Tibial nerve (tissue), 4 donors: Measurements from ENCODE around the gene SNAPC4. TPM values are rescaled to one million over a fixed set of nuclear protein-coding genes. Genes with fewer than 3 reads are reported as not detected.

Source experiments
- DNase-seq, 2 donors: peaks; one replicate each; pipeline ENCODE4 v3.0.0-alpha.2; 2019; ENCODE audit warnings: low spot score in 2 of 2
- H3K27ac ChIP-seq, 4 donors: fragments of 200-600 bp; sonication (generic) in 3 of 4; one replicate each; pipeline ENCODE4 v1.5.1; 2017 to 2019; ENCODE audit warnings: mild to moderate bottlenecking in 1 of 4
- H3K27me3 ChIP-seq, 2 donors: fragments of 200-600 bp; sonication (generic) in 1 of 2; one replicate each; pipeline versions ENCODE4 v1.5.1 to v1.6.0; 2017 to 2019
- H3K36me3 ChIP-seq, 3 donors: fragments of 200-600 bp; sonication (generic); one replicate each; pipeline ENCODE4 v1.5.1; 2018 to 2019
- H3K4me1 ChIP-seq, 4 donors: fragments of 200-600 bp; sonication (generic) in 3 of 4; one replicate each; pipeline ENCODE4 v1.5.1; 2017 to 2019
- H3K4me3 ChIP-seq, 4 donors: fragments of 200-600 bp; sonication (generic) in 3 of 4; one replicate each; pipeline ENCODE4 v1.5.1; 2017 to 2019; ENCODE audit warnings: mild to moderate bottlenecking in 1 of 4, moderate library complexity in 1 of 4
- H3K9me3 ChIP-seq, 4 donors: fragments of 200-600 bp; sonication (generic) in 3 of 4; one replicate each; pipeline ENCODE4 v1.5.1; 2017 to 2019
- CTCF ChIP-seq, 5 experiments: fragments of 200-600 bp in 3 of 5; fragments of 450-650 bp in 2 of 5; sonication (generic) in 3 of 5; IDR thresholded peaks; one replicate each; pipeline ENCODE4 v1.5.1; 2016 to 2019; ENCODE audit warnings: antibody characterized with exemption in 5 of 5, mild to moderate bottlenecking in 3 of 5, moderate library complexity in 2 of 5
- EP300 ChIP-seq, 2 donors: sonication (generic); formaldehyde crosslinking; IDR thresholded peaks; one replicate each; pipeline ENCODE4 v1.6.1; 2017; ENCODE audit warnings: antibody characterized with exemption in 2 of 2, mild to moderate bottlenecking in 1 of 2
- POLR2A ChIP-seq, 2 donors: fragments of 450-650 bp; IDR thresholded peaks; one replicate each; pipeline ENCODE4 v1.6.1; 2017; ENCODE audit warnings: antibody characterized with exemption in 2 of 2, mild to moderate bottlenecking in 2 of 2, moderate library complexity in 2 of 2
- WGBS, 2 donors: methylation state at CpG; one replicate each; pipeline ENCODE4 v1.1.5; 2018; 5-methylcytosine and 5-hydroxymethylcytosine counted together
- total RNA-seq, 4 donors: library from RNA; depleted of rRNA; stranded (reverse); fragments of >200 nt; gene quantifications; one replicate each; pipeline ENCODE4 v1.1.0, GENCODE V29; 2016

Gene SNAPC4
- total RNA-seq, 4 donors from 2014 or later: 7.0 to 21.0 (median 9.5) TPM

- Histone ChIP-seq H3K36me3 (peaks cover 0 to 30% (median 0%) of the 10 kb centered on the region in 3 donors), H3K9me3 (no peaks in the 10 kb centered on the region), H3K27me3 (no peaks in the 10 kb centered on the region), H3K4me1 (peaks cover 0 to 82% (median 28%) of the 10 kb centered on the region in 4 donors), H3K4me3 (no peak overlapping the region), H3K27ac (peak overlapping the region in 2 of 4 donors; percentile 83 to 98)
- DNase-seq: no peak
- WGBS, 2 donors: 77 to 82% methylated on average over 17 of the region's 22 CpGs
- TF ChIP-seq CTCF (IDR thresholded peaks at IDR 0.05) (no peak), EP300 (IDR thresholded peaks at IDR 0.05) (no peak), POLR2A (IDR thresholded peaks at IDR 0.05) (no peak)
Observed at GRCh38 chr9:136357202-136357725, 42.7 kb downstream of the SNAPC4 start.

GRCh38 chr9:136355616-136356557, 44.1 kb downstream of the SNAPC4 start:
- H3K4me3 ChIP-seq: no peak overlapping the region
- no peak for DNase-seq
- TF ChIP-seq POLR2A (IDR thresholded peaks at IDR 0.05): no peak
- TF ChIP-seq EP300 (IDR thresholded peaks at IDR 0.05): no peak
- no peak for TF ChIP-seq CTCF (IDR thresholded peaks at IDR 0.05)
- H3K4me1 ChIP-seq: peaks cover 0 to 68% (median 19%) of the 10 kb centered on the region in 4 donors
- H3K27me3 ChIP-seq: no peaks in the 10 kb centered on the region
- peak overlapping the region; percentile 3 to 98 (median 60) for H3K27ac ChIP-seq
- H3K36me3 ChIP-seq: peaks cover 0 to 38% (median 0%) of the 10 kb centered on the region in 3 donors
- 31 to 39% methylated on average over 36 to 44 of the region's 54 CpGs for WGBS, 2 donors
- H3K9me3 ChIP-seq: no peaks in the 10 kb centered on the region

GRCh38 chr9:136354592-136355085, 45.3 kb downstream of the SNAPC4 start:
- no peaks in the 10 kb centered on the region for H3K9me3 ChIP-seq
- peaks cover 0 to 51% (median 0%) of the 10 kb centered on the region in 3 donors for H3K36me3 ChIP-seq
- no peak for TF ChIP-seq CTCF (IDR thresholded peaks at IDR 0.05)
- TF ChIP-seq POLR2A (IDR thresholded peaks at IDR 0.05): no peak
- no peak for TF ChIP-seq EP300 (IDR thresholded peaks at IDR 0.05)
- WGBS, 2 donors: 19 to 43% methylated on average over 11 to 12 of the region's 17 CpGs
- H3K4me3 ChIP-seq: no peak overlapping the region
- H3K4me1 ChIP-seq: peaks cover 0 to 56% (median 17%) of the 10 kb centered on the region in 4 donors
- H3K27ac ChIP-seq: peak overlapping the region; percentile 56 to 84 (median 60)
- H3K27me3 ChIP-seq: no peaks in the 10 kb centered on the region
- peak in 1 of 2 donors; percentile 35 for DNase-seq

- Histone ChIP-seq H3K36me3 (peaks cover 0 to 54% (median 0%) of the 10 kb centered on the region in 3 donors), H3K27ac (peak overlapping the region; percentile 56 to 84 (median 60)), H3K27me3 (no peaks in the 10 kb centered on the region), H3K9me3 (no peaks in the 10 kb centered on the region), H3K4me1 (peaks cover 0 to 48% (median 17%) of the 10 kb centered on the region in 4 donors), H3K4me3 (no peak overlapping the region)
- TF ChIP-seq EP300 (IDR thresholded peaks at IDR 0.05) (no peak), CTCF (IDR thresholded peaks at IDR 0.05) (no peak), POLR2A (IDR thresholded peaks at IDR 0.05) (no peak)
- DNase-seq: no peak
- WGBS, 2 donors: 69 to 76% methylated on average over 9 to 11 of the region's 13 CpGs
Observed at GRCh38 chr9:136353757-136354488, 46.0 kb downstream of the SNAPC4 start.
